Ureter (tissue), 1 donor: ENCODE data around the gene COMP. TPM values are rescaled to one million over a fixed set of nuclear protein-coding genes. Genes with fewer than 3 reads are reported as not detected.

Experiments
- total RNA-seq: library from RNA; stranded (reverse); gene quantifications from one replicate; pipeline ENCODE4 v1.2.4, GENCODE V29; 2023
- donor health status: DM: yes; HTN: yes; CAD: no.

The COMP gene
- total RNA-seq, 1 donor from 2014 or later = 1.8 TPM

Other genes starting within 250 kb of the COMP start
- gene FKBP8, start 247.7 kb downstream of the COMP start, total RNA-seq = 162 TPM
- 79.5 TPM for gene KXD1, start 233.4 kb downstream of the COMP start, total RNA-seq
- 1,235 TPM for gene UBA52, start 219.4 kb downstream of the COMP start, total RNA-seq
- 62.1 TPM for gene REX1BD, start 202.5 kb downstream of the COMP start, total RNA-seq
- 7.8 TPM for gene CRLF1, start 184.5 kb downstream of the COMP start, total RNA-seq
- gene TMEM59L, start 178.4 kb downstream of the COMP start, total RNA-seq = 1.3 TPM
- gene KLHL26, start 154.3 kb downstream of the COMP start, total RNA-seq = 14.9 TPM
- 19.7 TPM for gene CRTC1, start 107.6 kb downstream of the COMP start, total RNA-seq
- 83.4 TPM for gene UPF1, start 40.7 kb upstream of the COMP start, total RNA-seq
- gene CERS1, start 104.9 kb upstream of the COMP start, total RNA-seq = 0.55 TPM
- 149 TPM for gene COPE, start 128.1 kb upstream of the COMP start, total RNA-seq
- gene DDX49, start 128.4 kb upstream of the COMP start, total RNA-seq = 34.4 TPM
- gene HOMER3, start 149.9 kb upstream of the COMP start, total RNA-seq = 23.2 TPM
- 99.6 TPM for gene SUGP2, start 242.2 kb upstream of the COMP start, total RNA-seq
- gene ARMC6, start 242.3 kb upstream of the COMP start, total RNA-seq = 42.2 TPM